ENCODE measurements around the gene MAP2K4.

DNA sequence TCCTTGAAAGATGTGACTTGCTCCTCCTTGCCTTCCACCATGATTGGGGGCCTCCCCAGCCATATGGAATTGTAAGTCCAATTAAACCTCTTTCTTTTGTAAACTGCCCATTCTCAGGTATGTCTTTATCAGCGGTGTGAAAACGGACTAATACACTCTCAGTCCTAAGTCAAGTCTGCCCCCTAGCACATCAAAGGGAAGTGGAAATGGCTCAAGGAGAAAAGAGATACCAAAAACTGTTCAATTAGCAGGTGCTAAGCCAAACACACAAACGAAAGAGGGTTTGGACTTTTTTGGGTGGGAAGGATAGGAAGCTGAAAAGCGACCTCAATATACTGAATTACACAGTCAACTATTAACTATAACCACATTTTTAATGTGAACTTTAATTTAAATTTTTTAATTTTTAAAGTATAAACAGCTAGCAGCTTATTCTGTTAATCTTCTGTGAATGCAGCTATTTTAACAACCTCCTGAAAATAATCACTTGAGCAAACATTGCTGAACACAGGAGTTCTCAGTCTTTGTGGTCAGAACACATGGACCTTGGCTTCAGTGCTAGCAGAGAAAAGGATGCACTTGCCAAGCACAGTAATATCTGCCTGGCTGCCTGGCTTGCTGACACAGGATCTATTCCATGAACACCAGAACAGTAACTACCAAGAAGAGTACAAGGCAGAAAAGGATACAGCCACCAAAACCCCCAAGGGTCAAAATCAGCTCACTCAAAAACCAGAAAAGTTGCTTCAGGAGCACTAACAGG is 34.3 kb upstream of the MAP2K4 start:
- TF ChIP-seq, protein P1, sequence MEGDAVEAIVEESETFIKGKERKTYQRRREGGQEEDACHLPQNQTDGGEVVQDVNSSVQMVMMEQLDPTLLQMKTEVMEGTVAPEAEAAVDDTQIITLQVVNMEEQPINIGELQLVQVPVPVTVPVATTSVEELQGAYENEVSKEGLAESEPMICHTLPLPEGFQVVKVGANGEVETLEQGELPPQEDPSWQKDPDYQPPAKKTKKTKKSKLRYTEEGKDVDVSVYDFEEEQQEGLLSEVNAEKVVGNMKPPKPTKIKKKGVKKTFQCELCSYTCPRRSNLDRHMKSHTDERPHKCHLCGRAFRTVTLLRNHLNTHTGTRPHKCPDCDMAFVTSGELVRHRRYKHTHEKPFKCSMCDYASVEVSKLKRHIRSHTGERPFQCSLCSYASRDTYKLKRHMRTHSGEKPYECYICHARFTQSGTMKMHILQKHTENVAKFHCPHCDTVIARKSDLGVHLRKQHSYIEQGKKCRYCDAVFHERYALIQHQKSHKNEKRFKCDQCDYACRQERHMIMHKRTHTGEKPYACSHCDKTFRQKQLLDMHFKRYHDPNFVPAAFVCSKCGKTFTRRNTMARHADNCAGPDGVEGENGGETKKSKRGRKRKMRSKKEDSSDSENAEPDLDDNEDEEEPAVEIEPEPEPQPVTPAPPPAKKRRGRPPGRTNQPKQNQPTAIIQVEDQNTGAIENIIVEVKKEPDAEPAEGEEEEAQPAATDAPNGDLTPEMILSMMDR (IDR thresholded peaks at IDR 0.05) = no peak
- TF ChIP-seq POLR2A (IDR thresholded peaks at IDR 0.05) (no peak), EP300 (IDR thresholded peaks at IDR 0.05) (no peak)
